Caco-2 (cell line): ENCODE measurements around the gene CDC14B. TPM values are rescaled to one million over a fixed set of nuclear protein-coding genes. Genes with fewer than 3 reads are reported as not detected.

Experiments used
- BruUV-seq: library from RNA; stranded (reverse); fragments of 400-500 nt; replicated peaks from 2 replicates; lab custom pipeline; 2021; lab: Mats Ljungman, UMichigan
- CTCF ChIA-PET: fragments of 300-600 bp; sonication (Branson Sonifier 250); formaldehyde crosslinking; loops from one replicate; lab custom pipeline; 2022; ENCODE audit warnings: antibody characterized with exemption; lab: Charles Lee
- POLR2A ChIA-PET: fragments of 300-600 bp; sonication (Branson Sonifier 250); formaldehyde crosslinking; loops from one replicate; lab custom pipeline; 2022; ENCODE audit warnings: antibody characterized with exemption; lab: Charles Lee
- DNase-seq, 2 experiments: peaks; one replicate each; pipeline versions ENCODE4 v3.0.0 to v3.0.0-alpha.2; 2020 to 2022
- H3K27me3 ChIP-seq: replicated peaks from 2 replicates; pipeline ENCODE4 v1.6.0; 2011; ENCODE audit warnings: low read length; ENCODE audit not compliant: control insufficient read depth, insufficient read depth
- H3K36me3 ChIP-seq: 2 replicates; pipeline ENCODE4 v1.5.1; 2011; ENCODE audit warnings: low read length; ENCODE audit not compliant: control insufficient read depth, insufficient read depth
- H3K4me1 ChIP-seq: fragments of 250-450 bp; sonication (Bioruptor Pico); 2 replicates; pipeline ENCODE4 v1.5.1; 2020; ENCODE audit warnings: mild to moderate bottlenecking
- H3K4me3 ChIP-seq: 2 replicates; pipeline ENCODE4 v1.5.1; 2011; ENCODE audit warnings: low read depth, mild to moderate bottlenecking, control low read depth, low read length
- H3K9me3 ChIP-seq: fragments of 250-450 bp; sonication (Bioruptor Pico); 2 replicates; pipeline ENCODE4 v1.5.1; 2020; ENCODE audit warnings: mild to moderate bottlenecking, moderate library complexity
- H3K27ac Mint-ChIP-seq: one replicate; pipeline ENCODE4 v1.8.0; 2022; ENCODE audit warnings: mixed read lengths; ENCODE audit not compliant: unreplicated experiment
- H3K27me3 Mint-ChIP-seq: one replicate; pipeline ENCODE4 v1.8.0; 2022; ENCODE audit warnings: mixed read lengths; ENCODE audit not compliant: insufficient read depth, unreplicated experiment
- H3K36me3 Mint-ChIP-seq: one replicate; pipeline ENCODE4 v1.8.0; 2022; ENCODE audit warnings: mild to moderate bottlenecking, mixed read lengths; ENCODE audit not compliant: insufficient read depth, unreplicated experiment
- H3K4me1 Mint-ChIP-seq: one replicate; pipeline ENCODE4 v1.8.0; 2022; ENCODE audit warnings: low read depth, mixed read lengths; ENCODE audit not compliant: unreplicated experiment
- H3K4me3 Mint-ChIP-seq: one replicate; pipeline ENCODE4 v1.8.0; 2022; ENCODE audit warnings: mild to moderate bottlenecking, moderate library complexity, mixed read lengths; ENCODE audit not compliant: unreplicated experiment
- H3K9me3 Mint-ChIP-seq: one replicate; pipeline ENCODE4 v1.8.0; 2022; ENCODE audit warnings: mixed read lengths; ENCODE audit not compliant: unreplicated experiment
- CTCF ChIP-seq, 2 experiments: fragments of 200-600 bp in 1 of 2; IDR thresholded peaks; 1 replicate in 1 of 2; 2 replicates in 1 of 2; pipeline versions ENCODE4 v1.5.1 to v1.8.0; 2011 to 2022; ENCODE audit warnings: antibody characterized with exemption in 1 of 2, control low read depth in 1 of 2, inconsistent platforms in 1 of 2, low read depth in 1 of 2, low read length in 1 of 2, mild to moderate bottlenecking in 1 of 2, moderate library complexity in 1 of 2; ENCODE audit not compliant: insufficient read depth in 1 of 2, severe bottlenecking in 1 of 2, unreplicated experiment in 1 of 2
- intact Hi-C: fragments of 100-400 bp; cut with micrococcal nuclease; formaldehyde crosslinking; loops from one replicate; pipeline ENCODE4 v1.10.0; 2022; ENCODE audit not compliant: unreplicated experiment
- total RNA-seq: library from RNA; stranded (reverse); gene quantifications from 2 replicates; pipeline ENCODE4 v1.2.3, GENCODE V29; 2022

CDC14B gene
- total RNA-seq, 1 experiment from 2014 or later = 81.4 TPM

DNA sequence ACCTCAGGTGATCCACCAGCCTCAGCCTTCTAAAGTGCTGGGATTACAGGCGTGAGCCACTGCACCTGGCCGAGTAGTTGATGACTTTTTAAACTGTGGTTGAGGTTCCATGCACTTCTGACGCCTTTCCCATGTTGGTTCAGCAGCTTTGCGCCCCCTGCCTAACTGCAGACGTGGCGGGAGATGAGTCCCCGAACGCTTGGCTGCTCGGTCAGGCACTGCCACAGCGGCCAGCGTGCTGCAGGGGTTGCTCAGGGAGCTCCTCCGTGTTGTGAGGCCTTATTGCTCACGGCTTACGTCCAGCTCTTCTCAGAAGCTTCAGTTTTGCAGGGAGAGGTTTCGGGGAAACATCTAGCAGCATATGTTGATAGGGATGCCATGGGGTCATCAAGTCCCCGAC lies 134.4 kb downstream of the CDC14B start:
- no peak for DNase-seq
- H3K27ac Mint-ChIP-seq = no peak overlapping the region
- H3K9me3 ChIP-seq = no peaks in the 10 kb centered on the region
- no peak overlapping the region for H3K4me3 Mint-ChIP-seq
- CTCF ChIA-PET = no interaction called here
- H3K4me1 Mint-ChIP-seq = peaks cover 5% of the 10 kb centered on the region
- H3K9me3 Mint-ChIP-seq = no peaks in the 10 kb centered on the region
- peaks cover under 1% of the 10 kb centered on the region; the same call in 1 of the 2 replicates for H3K4me1 ChIP-seq
- H3K27me3 Mint-ChIP-seq = no peaks in the 10 kb centered on the region
- POLR2A ChIA-PET = interaction anchor here (0.6 kb wide), 1 partner anchor 10 kb away, joined by 5 read pairs; no protein-coding TSS in a partner anchor
- TF ChIP-seq CTCF (IDR thresholded peaks at IDR 0.05; ENCODE audit: insufficient read depth in 1 of 2, low read depth in 1 of 2, low read length in 1 of 2, severe bottlenecking in 1 of 2, unreplicated experiment in 1 of 2) = no peak
- H3K27me3 ChIP-seq = no peaks in the 10 kb centered on the region
- peaks cover 68% of the 10 kb centered on the region for H3K36me3 Mint-ChIP-seq
- no peak overlapping the region for H3K4me3 ChIP-seq
- intact Hi-C loops = no loop called here
- no TSS peak for BruUV-seq
- H3K36me3 ChIP-seq = peaks cover 2% of the 10 kb centered on the region; the same call in 1 of the 2 replicates

GRCh38 chr9:96484521-96484931 lies 135.1 kb downstream of the CDC14B start:
- ChIA-PET CTCF (no interaction called here), POLR2A (no interaction called here)
- no TSS peak for BruUV-seq
- Histone ChIP-seq H3K36me3 (peaks cover 2% of the 10 kb centered on the region; the same call in 1 of the 2 replicates), H3K27me3 (no peaks in the 10 kb centered on the region), H3K9me3 (no peaks in the 10 kb centered on the region), H3K4me1 (no peaks in the 10 kb centered on the region), H3K4me3 (no peak overlapping the region)
- intact Hi-C loops = no loop called here
- Mint-ChIP-seq H3K4me3 (no peak overlapping the region), H3K27me3 (no peaks in the 10 kb centered on the region), H3K9me3 (no peaks in the 10 kb centered on the region), H3K27ac (no peak overlapping the region), H3K36me3 (peaks cover 66% of the 10 kb centered on the region), H3K4me1 (no peaks in the 10 kb centered on the region)
- no peak for TF ChIP-seq CTCF (IDR thresholded peaks at IDR 0.05; ENCODE audit: insufficient read depth in 1 of 2, low read depth in 1 of 2, low read length in 1 of 2, severe bottlenecking in 1 of 2, unreplicated experiment in 1 of 2)
- no peak for DNase-seq

- Histone ChIP-seq H3K9me3 (no peaks in the 10 kb centered on the region), H3K4me3 (no peak overlapping the region), H3K4me1 (no peaks in the 10 kb centered on the region), H3K27me3 (no peaks in the 10 kb centered on the region), H3K36me3 (peaks cover 2% of the 10 kb centered on the region; the same call in 1 of the 2 replicates)
- TF ChIP-seq CTCF (IDR thresholded peaks at IDR 0.05; ENCODE audit: insufficient read depth in 1 of 2, low read depth in 1 of 2, low read length in 1 of 2, severe bottlenecking in 1 of 2, unreplicated experiment in 1 of 2) = no peak
- ChIA-PET CTCF (no interaction called here), POLR2A (interaction anchor here (0.7 kb wide), 1 partner anchor 82 kb away, joined by 6 read pairs; no protein-coding TSS in a partner anchor)
- Mint-ChIP-seq H3K9me3 (no peaks in the 10 kb centered on the region), H3K27me3 (no peaks in the 10 kb centered on the region), H3K4me3 (no peak overlapping the region), H3K27ac (no peak overlapping the region), H3K36me3 (peaks cover 66% of the 10 kb centered on the region), H3K4me1 (no peaks in the 10 kb centered on the region)
- BruUV-seq = no TSS peak
- intact Hi-C loops = no loop called here
- no peak for DNase-seq
Observed at GRCh38 chr9:96483733-96484390, 135.8 kb downstream of the CDC14B start.
